Prostate gland (tissue), 2 donors: ENCODE data around the gene KLF13.

ENCODE experiments used
- POLR2A ChIP-seq: fragments of 450-650 bp; IDR thresholded peaks from one replicate; pipeline ENCODE4 v1.6.1; 2016; ENCODE audit warnings: antibody characterized with exemption, mild to moderate bottlenecking
- POLR2AphosphoS5 ChIP-seq: sonication (generic); formaldehyde crosslinking; IDR thresholded peaks from one replicate; pipeline ENCODE4 v1.6.1; 2017; ENCODE audit warnings: antibody characterized with exemption
- TF ChIP-seq, protein P1 (sequence below), 4 experiments: fragments of 200-600 bp in 2 of 4; fragments of 450-650 bp in 2 of 4; sonication (generic) in 2 of 4; IDR thresholded peaks; 1 replicate in 3 of 4; 2 replicates in 1 of 4; pipeline ENCODE4 v1.5.1; 2016 to 2019; ENCODE audit warnings: antibody characterized with exemption in 4 of 4, mild to moderate bottlenecking in 2 of 4, moderate library complexity in 2 of 4

DNA sequence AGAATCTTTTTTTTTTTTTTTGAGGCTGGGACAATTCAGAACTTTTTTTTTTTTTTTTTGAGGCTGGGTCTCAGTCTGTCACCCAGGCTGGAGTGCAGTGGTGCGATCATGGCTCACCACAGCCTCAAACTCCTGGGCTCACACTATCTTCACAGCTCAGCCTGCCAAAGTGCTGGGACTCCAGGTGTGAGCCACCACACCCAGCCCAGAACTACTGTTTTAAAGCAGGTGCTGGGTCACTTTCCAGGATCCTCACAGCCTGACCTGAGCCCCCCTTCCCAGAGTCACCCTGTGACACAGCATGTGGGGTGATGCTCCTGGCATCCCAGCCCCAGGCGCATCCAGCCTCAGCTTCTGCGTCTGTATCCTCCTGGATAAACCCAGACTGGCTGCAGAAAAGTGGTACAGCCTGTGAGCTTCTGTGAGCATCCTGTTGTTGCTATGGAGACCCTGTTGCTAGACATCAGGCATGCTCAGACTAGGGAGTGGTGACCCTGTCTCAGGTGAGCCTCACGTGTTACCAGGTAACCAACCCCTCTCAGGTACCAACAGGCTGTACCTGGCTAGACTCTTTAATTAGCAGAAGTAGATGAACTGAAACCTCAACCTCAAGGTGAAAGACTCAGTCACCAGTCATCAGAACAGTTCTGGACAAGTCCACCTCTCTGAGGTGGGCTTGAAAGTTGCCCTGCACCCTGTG, 15.0 kb downstream of the KLF13 start:
- TF ChIP-seq POLR2A: no peak
- TF ChIP-seq, protein P1, sequence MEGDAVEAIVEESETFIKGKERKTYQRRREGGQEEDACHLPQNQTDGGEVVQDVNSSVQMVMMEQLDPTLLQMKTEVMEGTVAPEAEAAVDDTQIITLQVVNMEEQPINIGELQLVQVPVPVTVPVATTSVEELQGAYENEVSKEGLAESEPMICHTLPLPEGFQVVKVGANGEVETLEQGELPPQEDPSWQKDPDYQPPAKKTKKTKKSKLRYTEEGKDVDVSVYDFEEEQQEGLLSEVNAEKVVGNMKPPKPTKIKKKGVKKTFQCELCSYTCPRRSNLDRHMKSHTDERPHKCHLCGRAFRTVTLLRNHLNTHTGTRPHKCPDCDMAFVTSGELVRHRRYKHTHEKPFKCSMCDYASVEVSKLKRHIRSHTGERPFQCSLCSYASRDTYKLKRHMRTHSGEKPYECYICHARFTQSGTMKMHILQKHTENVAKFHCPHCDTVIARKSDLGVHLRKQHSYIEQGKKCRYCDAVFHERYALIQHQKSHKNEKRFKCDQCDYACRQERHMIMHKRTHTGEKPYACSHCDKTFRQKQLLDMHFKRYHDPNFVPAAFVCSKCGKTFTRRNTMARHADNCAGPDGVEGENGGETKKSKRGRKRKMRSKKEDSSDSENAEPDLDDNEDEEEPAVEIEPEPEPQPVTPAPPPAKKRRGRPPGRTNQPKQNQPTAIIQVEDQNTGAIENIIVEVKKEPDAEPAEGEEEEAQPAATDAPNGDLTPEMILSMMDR (IDR thresholded peaks at IDR 0.05): no peak
- TF ChIP-seq POLR2AphosphoS5: no peak
